ENCODE measurements around the gene FRMD5.

DNA sequence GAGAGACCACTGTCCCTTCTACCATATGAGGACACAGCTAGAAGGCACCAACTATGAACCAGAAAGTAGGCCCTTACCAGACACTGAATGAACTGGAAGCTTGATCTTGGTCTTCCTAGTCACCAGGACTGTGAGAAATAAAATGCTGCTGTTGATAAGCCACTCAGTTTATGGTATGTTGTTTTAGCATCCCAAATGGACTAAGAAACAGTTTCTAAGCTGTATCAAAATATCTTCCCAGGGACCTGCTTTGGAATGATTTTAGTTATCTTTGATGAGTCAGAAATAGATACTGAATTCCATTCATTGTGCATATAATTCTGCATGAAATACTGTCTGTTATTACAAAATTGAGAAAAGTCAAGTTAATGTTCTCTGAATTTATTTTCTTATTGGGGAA lies 349.6 kb downstream of the FRMD5 start:
- TF ChIP-seq, protein P1, sequence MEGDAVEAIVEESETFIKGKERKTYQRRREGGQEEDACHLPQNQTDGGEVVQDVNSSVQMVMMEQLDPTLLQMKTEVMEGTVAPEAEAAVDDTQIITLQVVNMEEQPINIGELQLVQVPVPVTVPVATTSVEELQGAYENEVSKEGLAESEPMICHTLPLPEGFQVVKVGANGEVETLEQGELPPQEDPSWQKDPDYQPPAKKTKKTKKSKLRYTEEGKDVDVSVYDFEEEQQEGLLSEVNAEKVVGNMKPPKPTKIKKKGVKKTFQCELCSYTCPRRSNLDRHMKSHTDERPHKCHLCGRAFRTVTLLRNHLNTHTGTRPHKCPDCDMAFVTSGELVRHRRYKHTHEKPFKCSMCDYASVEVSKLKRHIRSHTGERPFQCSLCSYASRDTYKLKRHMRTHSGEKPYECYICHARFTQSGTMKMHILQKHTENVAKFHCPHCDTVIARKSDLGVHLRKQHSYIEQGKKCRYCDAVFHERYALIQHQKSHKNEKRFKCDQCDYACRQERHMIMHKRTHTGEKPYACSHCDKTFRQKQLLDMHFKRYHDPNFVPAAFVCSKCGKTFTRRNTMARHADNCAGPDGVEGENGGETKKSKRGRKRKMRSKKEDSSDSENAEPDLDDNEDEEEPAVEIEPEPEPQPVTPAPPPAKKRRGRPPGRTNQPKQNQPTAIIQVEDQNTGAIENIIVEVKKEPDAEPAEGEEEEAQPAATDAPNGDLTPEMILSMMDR (IDR thresholded peaks at IDR 0.05), result no peak
- TF ChIP-seq EP300 (IDR thresholded peaks at IDR 0.05) (no peak), POLR2A (IDR thresholded peaks at IDR 0.05) (no peak)
